Measurements from ENCODE around the gene KLHL26. TPM values are rescaled to one million over a fixed set of nuclear protein-coding genes. Genes with fewer than 3 reads are reported as not detected.

The KLHL26 gene
- total and polyA plus RNA-seq, 2 of the 4 experiments (the other 2 are of a cell fraction): 2.2 to 4.7 TPM

DNA sequence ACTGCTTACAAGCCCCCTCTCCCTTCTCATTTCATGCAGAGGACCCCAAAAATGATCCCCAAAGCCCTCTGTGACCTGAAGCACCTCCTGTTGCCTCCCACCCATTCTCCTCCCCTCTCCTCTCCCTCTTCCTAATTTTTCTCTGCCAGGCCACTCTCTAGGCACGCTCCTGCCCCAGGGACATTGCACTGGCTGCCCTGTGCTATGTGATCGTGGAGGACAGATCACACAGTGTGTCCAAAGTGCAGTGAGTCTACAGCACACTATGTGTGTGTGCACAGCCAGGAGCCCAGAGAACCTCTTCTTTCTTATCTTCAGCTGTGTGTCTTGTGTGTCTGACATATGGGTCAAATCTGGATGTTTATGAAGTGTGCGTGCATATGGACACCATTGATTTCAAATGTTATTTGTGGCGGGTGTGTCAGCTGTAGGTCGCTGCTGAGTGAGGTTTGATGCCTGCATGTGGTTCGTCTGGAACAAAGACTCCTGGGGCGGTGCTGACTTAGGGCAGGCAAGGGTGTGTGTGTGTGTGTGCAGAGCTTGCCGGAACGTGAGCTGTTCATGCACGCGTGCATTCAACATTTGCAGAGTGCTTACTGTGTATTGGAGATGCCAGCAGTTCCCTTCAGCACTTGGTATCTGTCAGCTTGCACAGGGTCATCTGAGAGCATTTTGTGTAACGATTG lies 2.1 kb upstream of the KLHL26 start:
- Histone ChIP-seq H3K79me1 (ENCODE audit: low read depth in 1 of 2, low read length in 2 of 2) (peaks cover 10 to 27% of the 10 kb centered on the region in 2 experiments), H2AK5ac (ENCODE audit: low read depth, low read length) (no peak overlapping the region), H2AFZ (replicated peaks; ENCODE audit: low read length, poor library complexity) (peak overlapping the region; percentile 63), H3K9me3 (ENCODE audit: control insufficient read depth, insufficient read depth, low read length) (no peaks in the 10 kb centered on the region), H3K9ac (ENCODE audit: low read depth, low read length) (no peak overlapping the region), H4K20me1 (ENCODE audit: insufficient read depth, low read length) (no peaks in the 10 kb centered on the region; the same call in 1 of the 2 replicates), H4K91ac (ENCODE audit: insufficient read depth, low read depth, low read length) (no peak overlapping the region), H3K14ac (replicated peaks; ENCODE audit: low read depth, low read length) (0 out of 2 replicates have a peak overlapping the region, but pooled peaks have one; percentile 27), H3K4me2 (ENCODE audit: low read depth, low read length) (no peak overlapping the region; the same call in 1 of the 2 replicates), H4K8ac (ENCODE audit: low read depth in 2 of 2, low read length in 2 of 2) (no peak overlapping the region), H4K5ac (ENCODE audit: low read depth, low read length) (no peak overlapping the region), H2AK9ac (replicated peaks; ENCODE audit: low read depth, low read length, poor library complexity) (no peak overlapping the region), H3K4me3 (ENCODE audit: insufficient read depth, low read depth, low read length) (no peak overlapping the region), H3K23ac (ENCODE audit: low read depth, low read length) (peak overlapping the region; percentile 59; the same call in 1 of the 2 replicates), H2BK15ac (ENCODE audit: low read depth, low read length) (no peak overlapping the region), H3K4me1 (ENCODE audit: control insufficient read depth, insufficient read depth, low read length) (peaks cover 7% of the 10 kb centered on the region), H2BK5ac (ENCODE audit: low read depth, low read length, poor library complexity, severe bottlenecking) (no peak overlapping the region), H2BK20ac (ENCODE audit: low read depth, low read length) (no peak overlapping the region), H3K27ac (ENCODE audit: insufficient read depth, low read length) (no peak overlapping the region), H3K56ac (ENCODE audit: extremely low read depth, insufficient read depth, low read length) (no peak overlapping the region), H3K9me1 (ENCODE audit: insufficient read depth, low read length) (peaks cover 12% of the 10 kb centered on the region; the same call in 1 of the 2 replicates), H2BK120ac (ENCODE audit: low read depth, low read length) (no peak overlapping the region), H3K4ac (ENCODE audit: low read depth, low read length) (no peak overlapping the region), H3K36me3 (ENCODE audit: control insufficient read depth, insufficient read depth, low read length) (no peaks in the 10 kb centered on the region), H3K27me3 (ENCODE audit: control insufficient read depth, insufficient read depth, low read length) (peaks cover 3% of the 10 kb centered on the region; the same call in 1 of the 2 replicates), H3K18ac (ENCODE audit: low read depth, low read length) (no peak overlapping the region)
- intact Hi-C loops (cut with micrococcal nuclease) (no loop called here), in situ Hi-C loops (cut with MboI; ENCODE audit: low sequenced_read_pairs) (no loop called here), dilution Hi-C loops (cut with HindIII; ENCODE audit: low sequenced_read_pairs, unreplicated experiment) (no loop called here)
- TF ChIP-seq FOS (IDR thresholded peaks at IDR 0.05; ENCODE audit: low read depth, low read length): no peak
- TF ChIP-seq RFX5 (IDR thresholded peaks at IDR 0.05; ENCODE audit: low read depth, low read length): no peak
- TF ChIP-seq CHD1 (IDR thresholded peaks at IDR 0.05; ENCODE audit: low read depth, low read length): no peak
- TF ChIP-seq, protein P1, sequence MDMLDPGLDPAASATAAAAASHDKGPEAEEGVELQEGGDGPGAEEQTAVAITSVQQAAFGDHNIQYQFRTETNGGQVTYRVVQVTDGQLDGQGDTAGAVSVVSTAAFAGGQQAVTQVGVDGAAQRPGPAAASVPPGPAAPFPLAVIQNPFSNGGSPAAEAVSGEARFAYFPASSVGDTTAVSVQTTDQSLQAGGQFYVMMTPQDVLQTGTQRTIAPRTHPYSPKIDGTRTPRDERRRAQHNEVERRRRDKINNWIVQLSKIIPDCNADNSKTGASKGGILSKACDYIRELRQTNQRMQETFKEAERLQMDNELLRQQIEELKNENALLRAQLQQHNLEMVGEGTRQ (IDR thresholded peaks at IDR 0.05; ENCODE audit: low read depth, low read length): no peak
- TF ChIP-seq CEBPB (IDR thresholded peaks at IDR 0.05; ENCODE audit: low read depth, low read length): no peak
- TF ChIP-seq MAFK (IDR thresholded peaks at IDR 0.05; ENCODE audit: low read depth, low read length): no peak
- TF ChIP-seq BHLHE40 (IDR thresholded peaks at IDR 0.05; ENCODE audit: low read depth, low read length): peak; percentile 80
- TF ChIP-seq RCOR1 (IDR thresholded peaks at IDR 0.05; ENCODE audit: insufficient replicate concordance, low read length): no peak
- no peak for TF ChIP-seq SMC3 (IDR thresholded peaks at IDR 0.05; ENCODE audit: low read depth, low read length)
- ChIA-PET POLR2A (ENCODE audit: unreplicated experiment) (no interaction called here), CTCF (interaction anchor here (1.2 kb wide), 1 partner anchor 28 kb away, joined by 3 read pairs; the partner anchor contains the start of gene CRLF1)
- peak; percentile 37 for DNase-seq
- BruUV-seq (replicated peaks): no TSS peak
- no peak for ATAC-seq (ENCODE audit: low read depth)
- 36% methylated on average over 7 of the region's 12 CpGs; no CpG with 5 or more reads in 1 of the 2 experiments for WGBS, 2 experiments (ENCODE audit: extremely low coverage in 2 of 2, insufficient read length in 1 of 2)

All from IMR-90 (cell line).